Nephron progenitor cell (in vitro differentiated cells): ENCODE data around the gene CSAG3.
"Not testable (repeated sequence)": the region's sequence is repeated elsewhere in the genome, so short reads cannot be mapped to it uniquely, and the experiment has no call there.

Experiments used
- DNase-seq: peaks from one replicate; pipeline ENCODE4 v3.0.0; 2021
- H3K27ac Mint-ChIP-seq: 2 replicates; pipeline ENCODE4 v1.8.0; 2021; ENCODE audit warnings: mild to moderate bottlenecking, moderate library complexity, mixed read lengths
- H3K27me3 Mint-ChIP-seq: 2 replicates; pipeline ENCODE4 v1.8.0; 2021; ENCODE audit warnings: mild to moderate bottlenecking, low read depth, mixed read lengths; ENCODE audit not compliant: poor library complexity
- H3K36me3 Mint-ChIP-seq: 2 replicates; pipeline ENCODE4 v1.8.0; 2021; ENCODE audit warnings: low read depth, mixed read lengths
- H3K4me1 Mint-ChIP-seq: 2 replicates; pipeline ENCODE4 v1.8.0; 2021; ENCODE audit warnings: mixed read lengths
- H3K4me3 Mint-ChIP-seq: 2 replicates; pipeline ENCODE4 v1.8.0; 2021; ENCODE audit warnings: mild to moderate bottlenecking, moderate library complexity, mixed read lengths
- H3K9me3 Mint-ChIP-seq: 2 replicates; pipeline ENCODE4 v1.8.0; 2021; ENCODE audit warnings: mild to moderate bottlenecking, moderate library complexity, mixed read lengths
- CTCF ChIP-seq: fragments of 200-600 bp; sonication (generic); IDR thresholded peaks from 2 replicates; pipeline ENCODE4 v1.5.0; 2021; ENCODE audit warnings: antibody characterized with exemption

CSAG3 gene

GRCh38 chrX:152735860-152736511 lies 23.0 kb upstream of the CSAG3 start:
- no peak overlapping the region for H3K27ac Mint-ChIP-seq
- peaks cover 60% of the 10 kb centered on the region for H3K9me3 Mint-ChIP-seq

GRCh38 chrX:152736528-152736927 lies 22.5 kb upstream of the CSAG3 start:
- H3K4me1 Mint-ChIP-seq, H3K27ac Mint-ChIP-seq, H3K4me3 Mint-ChIP-seq, DNase-seq, H3K36me3 Mint-ChIP-seq: not testable (repeated sequence)
- H3K27me3 Mint-ChIP-seq = peaks cover 14% of the 10 kb centered on the region
- H3K9me3 Mint-ChIP-seq = peaks cover 65% of the 10 kb centered on the region

More at GRCh38 chrX:152735860-152736511, 23.0 kb upstream of the CSAG3 start:
- Mint-ChIP-seq H3K36me3 (no peaks in the 10 kb centered on the region), H3K4me1 (no peaks in the 10 kb centered on the region), H3K27me3 (peaks cover 14% of the 10 kb centered on the region), H3K4me3 (no peak overlapping the region)
- no peak for DNase-seq
- no peak for TF ChIP-seq CTCF

GRCh38 chrX:152738560-152738959 lies 20.5 kb upstream of the CSAG3 start:
- Mint-ChIP-seq H3K4me1 (no peaks in the 10 kb centered on the region), H3K4me3 (no peak overlapping the region), H3K9me3 (peaks cover 61% of the 10 kb centered on the region), H3K27me3 (peaks cover 14% of the 10 kb centered on the region), H3K27ac (no peak overlapping the region), H3K36me3 (no peaks in the 10 kb centered on the region)
- TF ChIP-seq CTCF = no peak
- DNase-seq = no peak

GRCh38 chrX:152753686-152754650 lies 5.0 kb upstream of the CSAG3 start, which contains the start of gene MAGEA2:
MAGEA2 (minus strand) TSS chrX:152753842; CDS start chrX:152751363, 2,479 bp downstream.
- H3K36me3 Mint-ChIP-seq, H3K27ac Mint-ChIP-seq, DNase-seq, H3K27me3 Mint-ChIP-seq, H3K4me1 Mint-ChIP-seq, H3K9me3 Mint-ChIP-seq, H3K4me3 Mint-ChIP-seq: not testable (repeated sequence)

GRCh38 chrX:152754871-152755270 lies 4.1 kb upstream of the CSAG3 start:
- not testable (repeated sequence) for H3K27me3 Mint-ChIP-seq, H3K9me3 Mint-ChIP-seq, DNase-seq, H3K36me3 Mint-ChIP-seq, H3K4me3 Mint-ChIP-seq, H3K27ac Mint-ChIP-seq, H3K4me1 Mint-ChIP-seq

- H3K27me3 Mint-ChIP-seq, H3K9me3 Mint-ChIP-seq, H3K27ac Mint-ChIP-seq, H3K36me3 Mint-ChIP-seq, H3K4me3 Mint-ChIP-seq, H3K4me1 Mint-ChIP-seq, DNase-seq: not testable (repeated sequence)
These were observed 526 bp downstream of the CSAG3 start for GRCh38 chrX:152759544-152759943.

- not testable (repeated sequence) for DNase-seq, H3K9me3 Mint-ChIP-seq, H3K4me1 Mint-ChIP-seq
These were observed 2.6 kb downstream of the CSAG3 start for GRCh38 chrX:152761582-152761981.

GRCh38 chrX:152766562-152766961 lies 7.5 kb downstream of the CSAG3 start:
- DNase-seq, H3K27ac Mint-ChIP-seq, H3K36me3 Mint-ChIP-seq, H3K4me1 Mint-ChIP-seq, H3K27me3 Mint-ChIP-seq, H3K4me3 Mint-ChIP-seq, H3K9me3 Mint-ChIP-seq: not testable (repeated sequence)

More at GRCh38 chrX:152761582-152761981, 2.6 kb downstream of the CSAG3 start:
- H3K4me3 Mint-ChIP-seq, H3K36me3 Mint-ChIP-seq, H3K27ac Mint-ChIP-seq, H3K27me3 Mint-ChIP-seq: not testable (repeated sequence)

GRCh38 chrX:152769549-152770289 lies 10.7 kb downstream of the CSAG3 start, which contains the start of gene MAGEA6:
MAGEA6 (minus strand) TSS chrX:152769689; CDS start chrX:152767650, 2,039 bp downstream.
- DNase-seq, H3K4me3 Mint-ChIP-seq, H3K9me3 Mint-ChIP-seq, H3K27me3 Mint-ChIP-seq, H3K36me3 Mint-ChIP-seq, H3K4me1 Mint-ChIP-seq, H3K27ac Mint-ChIP-seq: not testable (repeated sequence)

GRCh38 chrX:152787062-152787461 lies 28.0 kb downstream of the CSAG3 start:
- not testable (repeated sequence) for H3K27ac Mint-ChIP-seq, H3K9me3 Mint-ChIP-seq, H3K36me3 Mint-ChIP-seq, DNase-seq, H3K4me1 Mint-ChIP-seq, H3K27me3 Mint-ChIP-seq, H3K4me3 Mint-ChIP-seq
